DMS114 treated with DMSO at 0.1 percent for 48 hours (cell line): ENCODE results near the gene PLGRKT.
"Not testable (repeated sequence)": the region's sequence is repeated elsewhere in the genome, so short reads cannot be mapped to it uniquely, and the experiment has no call there.

Experiments
- DNase-seq: peaks from one replicate; lab custom pipeline; 2025; ENCODE audit not compliant: unreplicated experiment; lab: John Stamatoyannopoulos, UW

PLGRKT gene

GRCh38 chr9:5384436-5384835, 53.3 kb downstream of the PLGRKT start:
- no peak for DNase-seq

GRCh38 chr9:5382479-5382878, 55.2 kb downstream of the PLGRKT start:
- no peak for DNase-seq

- no peak for DNase-seq
These were observed 61.8 kb downstream of the PLGRKT start for GRCh38 chr9:5375790-5376477.

GRCh38 chr9:5375091-5375490, 62.6 kb downstream of the PLGRKT start:
- DNase-seq, result no peak

- no peak for DNase-seq
These were observed 73.3 kb downstream of the PLGRKT start for GRCh38 chr9:5364294-5365024.

GRCh38 chr9:5361326-5362010, 76.3 kb downstream of the PLGRKT start:
- DNase-seq, result no peak

GRCh38 chr9:5360341-5360740, 77.4 kb downstream of the PLGRKT start:
- DNase-seq, result no peak

- no peak for DNase-seq
These were observed 80.2 kb downstream of the PLGRKT start for GRCh38 chr9:5357431-5358105.

GRCh38 chr9:5355817-5356216, 81.9 kb downstream of the PLGRKT start:
- no peak for DNase-seq

GRCh38 chr9:5355226-5355625, 82.5 kb downstream of the PLGRKT start:
- no peak for DNase-seq

- no peak for DNase-seq
These were observed 83.5 kb downstream of the PLGRKT start for GRCh38 chr9:5354184-5354583.

- no peak for DNase-seq
These were observed 85.0 kb downstream of the PLGRKT start for GRCh38 chr9:5352637-5353248.

- not testable (repeated sequence) for DNase-seq
These were observed 98.4 kb downstream of the PLGRKT start, which contains the start of gene RLN1 for GRCh38 chr9:5338992-5339981. Gene RLN1, minus strand, starts transcription at chr9:5339876. Its CDS starts 130 bp downstream, at chr9:5339746.

- no peak for DNase-seq
These were observed 101.0 kb downstream of the PLGRKT start for GRCh38 chr9:5336688-5337087.

GRCh38 chr9:5331276-5331675, 106.4 kb downstream of the PLGRKT start:
- not testable (repeated sequence) for DNase-seq

- no peak for DNase-seq
These were observed 110.7 kb downstream of the PLGRKT start for GRCh38 chr9:5326893-5327548.

- no peak for DNase-seq
These were observed 111.5 kb downstream of the PLGRKT start for GRCh38 chr9:5326187-5326586.

GRCh38 chr9:5321601-5322000, 116.1 kb downstream of the PLGRKT start:
- not testable (repeated sequence) for DNase-seq

GRCh38 chr9:5321058-5321457, 116.7 kb downstream of the PLGRKT start:
- no peak for DNase-seq
